Testis (tissue), 3 donors: ENCODE results near the gene MYRFL. TPM values are rescaled to one million over a fixed set of nuclear protein-coding genes. Genes with fewer than 3 reads are reported as not detected.

ENCODE experiments used
- DNase-seq: peaks from one replicate; pipeline ENCODE4 v3.0.0-alpha.2; 2019
- H3K27ac ChIP-seq, 2 donors: fragments of 200-600 bp; sonication (generic); one replicate each; pipeline ENCODE4 v1.5.1; 2019
- H3K27me3 ChIP-seq: fragments of 200-600 bp; sonication (generic); one replicate; pipeline ENCODE4 v1.5.1; 2019
- H3K36me3 ChIP-seq: fragments of 200-600 bp; sonication (generic); one replicate; pipeline ENCODE4 v1.5.1; 2017; ENCODE audit warnings: low read depth; ENCODE audit errors: missing control alignments
- H3K4me1 ChIP-seq: fragments of 200-600 bp; sonication (generic); one replicate; pipeline ENCODE4 v1.5.1; 2019
- H3K4me3 ChIP-seq, 2 donors: fragments of 200-600 bp; sonication (generic); one replicate each; pipeline ENCODE4 v1.5.1; 2017 to 2019
- H3K9me3 ChIP-seq: fragments of 200-600 bp; sonication (generic); one replicate; pipeline ENCODE4 v1.5.1; 2017
- CTCF ChIP-seq, 3 experiments: fragments of 450-650 bp in 2 of 3; fragments of 200-600 bp in 1 of 3; sonication (generic) in 1 of 3; IDR thresholded peaks; one replicate each; pipeline ENCODE4 v1.5.1; 2016 to 2019; ENCODE audit warnings: antibody characterized with exemption in 3 of 3, mild to moderate bottlenecking in 2 of 3, moderate library complexity in 1 of 3
- POLR2A ChIP-seq: fragments of 450-650 bp; IDR thresholded peaks from one replicate; pipeline ENCODE4 v1.6.1; 2017; ENCODE audit warnings: antibody characterized with exemption, mild to moderate bottlenecking, moderate library complexity
- whole genome bisulfite sequencing, 2 donors: methylation state at CpG; one replicate each; pipeline ENCODE4 v1.1.5; 2018; 5-methylcytosine and 5-hydroxymethylcytosine counted together
- intact Hi-C: fragments of 100-400 bp; cut with DNase I; formaldehyde crosslinking; loops from one replicate; pipeline ENCODE4 v1.15.1; 2023; ENCODE audit warnings: low total_unique reads
- polyA plus RNA-seq: library from polyadenylated mRNA; stranded (reverse); fragments of 350-450 nt; fragmentation: Illumina TruSeq; extraction: RNeasy Lipid Tissue Mini Kit (QIAGEN cat#74804); gene quantifications from one replicate; pipeline ENCODE4 v1.2.3, GENCODE V29; 2014; ENCODE audit warnings: low read depth, low replicate concordance; ENCODE audit not compliant: insufficient read depth
- total RNA-seq, 2 donors: library from RNA; depleted of rRNA; stranded (reverse); fragments of >200 nt; gene quantifications; one replicate each; pipeline ENCODE4 v1.2.3, GENCODE V29; 2016

MYRFL gene
- total and polyA plus RNA-seq, 3 donors from 2014 or later = 0.87 to 8.0 (median 1.0) TPM

- no peak for DNase-seq
- H3K4me1 ChIP-seq = no peaks in the 10 kb centered on the region
- H3K4me3 ChIP-seq = no peak overlapping the region
- intact Hi-C loops = no loop called here
- no peak for TF ChIP-seq POLR2A
- TF ChIP-seq CTCF (IDR thresholded peaks at IDR 0.05) = no peak
- H3K27ac ChIP-seq = no peak overlapping the region
- no peaks in the 10 kb centered on the region for H3K27me3 ChIP-seq
- WGBS, 2 donors = 85 to 88% methylated on average over 2 of the region's 2 CpGs
- H3K9me3 ChIP-seq = no peaks in the 10 kb centered on the region
- no peaks in the 10 kb centered on the region for H3K36me3 ChIP-seq
Observed at GRCh38 chr12:69873429-69873828, 48.4 kb downstream of the MYRFL start.

DNA sequence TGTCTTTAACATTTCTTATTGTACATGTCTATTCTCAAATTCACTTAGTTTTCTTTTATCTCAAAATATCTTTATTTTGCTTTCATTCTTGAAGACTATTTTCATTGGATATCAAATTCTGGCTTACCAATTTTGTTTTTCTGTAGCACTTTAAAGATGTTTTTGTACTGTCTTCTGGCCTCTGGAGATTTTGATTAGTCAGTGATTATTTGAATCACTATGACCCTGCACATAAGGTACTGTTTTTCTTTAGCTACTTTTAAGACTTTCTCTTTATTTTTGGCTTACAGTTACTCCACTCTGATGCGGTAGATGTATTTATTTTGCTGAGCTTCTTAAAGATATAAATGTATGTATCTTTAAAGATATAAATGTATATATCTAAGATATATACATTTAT lies 49.6 kb downstream of the MYRFL start:
- H3K9me3 ChIP-seq = no peaks in the 10 kb centered on the region
- no peak for DNase-seq
- H3K27me3 ChIP-seq = no peaks in the 10 kb centered on the region
- H3K4me3 ChIP-seq = no peak overlapping the region
- no peak overlapping the region for H3K27ac ChIP-seq
- TF ChIP-seq CTCF (IDR thresholded peaks at IDR 0.05) (no peak), POLR2A (no peak)
- H3K36me3 ChIP-seq = no peaks in the 10 kb centered on the region
- no peaks in the 10 kb centered on the region for H3K4me1 ChIP-seq
- 59 to 60% methylated on average over 1 of the region's 1 CpG for WGBS, 2 donors
- intact Hi-C loops = no loop called here

- TF ChIP-seq CTCF (IDR thresholded peaks at IDR 0.05) = no peak
- no peak for TF ChIP-seq POLR2A
- intact Hi-C loops = no loop called here
- 60 to 65% methylated on average over 10 to 11 of the region's 11 CpGs for WGBS, 2 donors
- no peak for DNase-seq
- Histone ChIP-seq H3K36me3 (no peaks in the 10 kb centered on the region), H3K27me3 (no peaks in the 10 kb centered on the region), H3K4me3 (no peak overlapping the region), H3K27ac (no peak overlapping the region), H3K4me1 (no peaks in the 10 kb centered on the region), H3K9me3 (no peaks in the 10 kb centered on the region)
Observed at GRCh38 chr12:69875416-69875935, 50.4 kb downstream of the MYRFL start.

DNA sequence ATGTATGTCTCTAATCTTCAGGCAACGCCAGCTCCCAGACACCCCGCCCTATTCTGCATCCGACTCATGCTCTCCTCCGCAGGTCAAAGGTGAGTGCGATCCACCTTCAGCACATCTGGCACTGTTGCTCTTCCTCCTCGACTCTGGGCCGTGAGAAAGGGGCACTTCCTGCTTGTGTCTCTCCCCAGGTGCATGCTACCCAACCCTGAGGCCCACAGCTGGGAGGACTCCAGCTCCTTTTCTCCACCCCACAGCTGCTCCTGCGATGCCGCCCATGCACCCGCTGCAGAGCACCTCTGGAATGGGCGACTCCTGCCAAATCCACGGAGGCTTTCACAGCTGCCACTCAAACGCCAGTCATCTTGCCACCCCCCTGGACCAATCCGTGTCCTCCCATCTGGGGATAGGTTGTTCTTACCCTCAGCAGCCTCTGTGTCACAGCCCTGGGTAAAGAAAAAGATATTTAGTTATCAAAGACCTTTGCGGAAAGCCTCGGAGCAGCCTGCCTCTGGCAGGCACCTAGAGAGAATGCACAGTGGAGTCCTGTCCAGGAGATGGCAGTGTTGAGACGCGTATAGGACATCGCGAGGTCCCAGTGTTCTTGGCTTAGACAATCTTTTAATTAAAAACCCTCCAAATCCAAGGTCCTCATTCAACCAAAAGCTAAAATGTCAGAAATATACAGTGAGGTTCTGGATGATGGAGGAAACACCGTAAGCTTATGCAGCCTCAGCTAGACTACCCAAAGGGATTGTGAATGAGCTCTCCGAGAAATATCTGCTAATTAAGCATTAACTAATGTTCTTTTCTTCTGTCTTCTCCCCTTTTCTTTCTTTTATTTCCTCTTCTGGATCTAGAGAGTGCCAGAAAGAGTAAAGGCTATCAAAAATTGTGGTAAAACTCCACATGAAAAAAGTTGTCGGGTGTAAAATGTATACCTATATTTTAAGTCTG lies 54.3 kb downstream of the MYRFL start:
- Histone ChIP-seq H3K4me1 (no peaks in the 10 kb centered on the region), H3K27me3 (no peaks in the 10 kb centered on the region), H3K9me3 (no peaks in the 10 kb centered on the region), H3K27ac (no peak overlapping the region), H3K36me3 (no peaks in the 10 kb centered on the region), H3K4me3 (no peak overlapping the region)
- peak; percentile 88 for DNase-seq
- WGBS, 2 donors = 13 to 17% methylated on average over 23 of the region's 23 CpGs
- TF ChIP-seq CTCF (IDR thresholded peaks at IDR 0.05) = peak; percentile 70 to 81 (median 70)
- no peak for TF ChIP-seq POLR2A
- intact Hi-C loops = no loop called here
